Erythroblast (primary cell): ENCODE data around the gene TMEM184C.

Source experiments
- DNase-seq, 2 experiments: peaks; one replicate each; lab custom pipeline; 2025; lab: John Stamatoyannopoulos, UW
- GATA1 ChIP-seq: IDR thresholded peaks from 2 replicates; pipeline ENCODE4 v1.6.1; 2011; ENCODE audit warnings: low read depth, mild to moderate bottlenecking, control low read depth, low read length, moderate library complexity
- POLR2A ChIP-seq: IDR thresholded peaks from 2 replicates; pipeline ENCODE4 v1.6.1; 2011; ENCODE audit warnings: mild to moderate bottlenecking, low read length

The TMEM184C gene

GRCh38 chr4:147620315-147620714 is 3.1 kb downstream of the TMEM184C start:
- TF ChIP-seq GATA1 (no peak), POLR2A (no peak)
- no peak for DNase-seq

GRCh38 chr4:147625733-147626132 is 8.5 kb downstream of the TMEM184C start:
- TF ChIP-seq GATA1 (no peak), POLR2A (no peak)

GRCh38 chr4:147626903-147627302 is 9.7 kb downstream of the TMEM184C start:
- no peak for DNase-seq
- TF ChIP-seq GATA1 = no peak
- TF ChIP-seq POLR2A = no peak

More at GRCh38 chr4:147625733-147626132, 8.5 kb downstream of the TMEM184C start:
- no peak for DNase-seq

GRCh38 chr4:147628415-147628814 is 11.2 kb downstream of the TMEM184C start:
- TF ChIP-seq POLR2A (no peak), GATA1 (no peak)
- DNase-seq = no peak

- DNase-seq = no peak
- no peak for TF ChIP-seq GATA1
- TF ChIP-seq POLR2A = no peak
Measured at GRCh38 chr4:147629783-147630730, 12.9 kb downstream of the TMEM184C start.

- DNase-seq = no peak
- TF ChIP-seq POLR2A = no peak
- TF ChIP-seq GATA1 = no peak
Measured at GRCh38 chr4:147633113-147633512, 15.9 kb downstream of the TMEM184C start.

GRCh38 chr4:147633643-147634042 is 16.4 kb downstream of the TMEM184C start:
- no peak for TF ChIP-seq POLR2A
- no peak for TF ChIP-seq GATA1
- DNase-seq = no peak

- TF ChIP-seq POLR2A (no peak), GATA1 (no peak)
- no peak for DNase-seq
Measured at GRCh38 chr4:147635348-147635747, 18.2 kb downstream of the TMEM184C start.

- no peak for DNase-seq
- TF ChIP-seq POLR2A (no peak), GATA1 (no peak)
Measured at GRCh38 chr4:147638365-147638764, 21.2 kb downstream of the TMEM184C start.

GRCh38 chr4:147638942-147639341 is 21.7 kb downstream of the TMEM184C start:
- TF ChIP-seq POLR2A (no peak), GATA1 (no peak)
- no peak for DNase-seq

GRCh38 chr4:147639388-147639787 is 22.2 kb downstream of the TMEM184C start:
- peak in 1 of 2 experiments; percentile 5 for DNase-seq
- TF ChIP-seq POLR2A (no peak), GATA1 (no peak)

GRCh38 chr4:147640331-147640730 is 23.1 kb downstream of the TMEM184C start:
- no peak for TF ChIP-seq POLR2A
- no peak for DNase-seq

GRCh38 chr4:147643616-147644015 is 26.4 kb downstream of the TMEM184C start:
- TF ChIP-seq GATA1 (no peak), POLR2A (no peak)
- no peak for DNase-seq

- no peak for TF ChIP-seq POLR2A
- no peak for TF ChIP-seq GATA1
- no peak for DNase-seq
Measured at GRCh38 chr4:147644471-147644870, 27.3 kb downstream of the TMEM184C start.
